GM06990 (cell line): ENCODE measurements around the gene TRUB2.
"Not testable (repeated sequence)": the region's sequence is repeated elsewhere in the genome, so short reads cannot be mapped to it uniquely, and the experiment has no call there.

Source experiments
- DNase-seq: peaks from one replicate; pipeline ENCODE4 v3.0.0-alpha.2; 2011; ENCODE audit not compliant: insufficient read length; ENCODE audit errors: extremely low read depth
- H3K27me3 ChIP-seq: replicated peaks from 2 replicates; pipeline ENCODE4 v1.6.0; 2011; ENCODE audit warnings: low read length; ENCODE audit not compliant: control insufficient read depth, insufficient read depth
- H3K36me3 ChIP-seq: 2 replicates; pipeline ENCODE4 v1.5.1; 2011; ENCODE audit warnings: low read length; ENCODE audit not compliant: control insufficient read depth, insufficient read depth
- H3K4me3 ChIP-seq: replicated peaks from 2 replicates; pipeline ENCODE4 v1.5.1; 2011; ENCODE audit warnings: low read depth, mild to moderate bottlenecking, control low read depth, low read length
- CTCF ChIP-seq: IDR thresholded peaks from 2 replicates; pipeline ENCODE4 v1.5.1; 2011; ENCODE audit warnings: low read length, control low read depth, mild to moderate bottlenecking, inconsistent platforms; ENCODE audit not compliant: insufficient read depth, poor library complexity, severe bottlenecking

Gene TRUB2

GRCh38 chr9:128339761-128340690 lies 17.8 kb upstream of the TRUB2 start, which contains the start of gene SLC27A4:
SLC27A4 (plus strand) TSS chr9:128340527; CDS start chr9:128343133, 2,606 bp downstream.
- no peak for TF ChIP-seq CTCF
- peaks cover 5% of the 10 kb centered on the region for H3K36me3 ChIP-seq
- no peaks in the 10 kb centered on the region for H3K27me3 ChIP-seq
- peak; percentile 92 for DNase-seq
- peak within 1 kb of the TSS; percentile 80 for H3K4me3 ChIP-seq

- H3K4me3 ChIP-seq, H3K27me3 ChIP-seq, H3K36me3 ChIP-seq, DNase-seq: not testable (repeated sequence)
Observed at GRCh38 chr9:128338852-128339614, 16.8 kb upstream of the TRUB2 start.

- Histone ChIP-seq H3K4me3 (no peak overlapping the region), H3K36me3 (peaks cover 6% of the 10 kb centered on the region), H3K27me3 (no peaks in the 10 kb centered on the region)
- TF ChIP-seq CTCF = no peak
- DNase-seq = no peak
Observed at GRCh38 chr9:128337936-128338335, 15.7 kb upstream of the TRUB2 start.

- no peak for DNase-seq
- H3K27me3 ChIP-seq = no peaks in the 10 kb centered on the region
- TF ChIP-seq CTCF = no peak
- no peak overlapping the region for H3K4me3 ChIP-seq
- peaks cover 15% of the 10 kb centered on the region for H3K36me3 ChIP-seq
Observed at GRCh38 chr9:128335914-128336313, 13.7 kb upstream of the TRUB2 start.

- Histone ChIP-seq H3K4me3 (no peak overlapping the region), H3K27me3 (no peaks in the 10 kb centered on the region), H3K36me3 (peaks cover 15% of the 10 kb centered on the region)
- TF ChIP-seq CTCF = no peak
- DNase-seq = no peak
Observed at GRCh38 chr9:128335161-128335560, 12.9 kb upstream of the TRUB2 start.

- Histone ChIP-seq H3K36me3 (peaks cover 18% of the 10 kb centered on the region), H3K4me3 (no peak overlapping the region), H3K27me3 (no peaks in the 10 kb centered on the region)
- TF ChIP-seq CTCF = no peak
- DNase-seq = no peak
Observed at GRCh38 chr9:128333451-128333869, 11.2 kb upstream of the TRUB2 start.
